ENCODE measurements around the gene SEMA5B. TPM values are rescaled to one million over a fixed set of nuclear protein-coding genes. Genes with fewer than 3 reads are reported as not detected.
A peak's percentile ranks its signal among the peaks of the same experiment; 100 is the strongest.

The SEMA5B gene
- total RNA-seq, 1 donor from 2014 or later, result not detected

- peak; percentile 64 for TF ChIP-seq CTCF (conservative IDR thresholded peaks at IDR 0.05; ENCODE audit: low read depth, low read length)
- H3K4me3 ChIP-seq (ENCODE audit: low read depth, low read length), result no peak overlapping the region
- no peak for DNase-seq (ENCODE audit: low read depth)
Observed at GRCh38 chr3:122941228-122942206, 86.0 kb downstream of the SEMA5B start.

- no peak for TF ChIP-seq CTCF (conservative IDR thresholded peaks at IDR 0.05; ENCODE audit: low read depth, low read length)
Observed at GRCh38 chr3:122940628-122941086, 86.9 kb downstream of the SEMA5B start.

GRCh38 chr3:122938783-122939425 lies 88.7 kb downstream of the SEMA5B start:
- TF ChIP-seq CTCF (conservative IDR thresholded peaks at IDR 0.05; ENCODE audit: low read depth, low read length), result no peak
- DNase-seq (ENCODE audit: low read depth), result no peak
- no peak overlapping the region for H3K4me3 ChIP-seq (ENCODE audit: low read depth, low read length)

More at GRCh38 chr3:122940628-122941086, 86.9 kb downstream of the SEMA5B start:
- no peak overlapping the region for H3K4me3 ChIP-seq (ENCODE audit: low read depth, low read length)
- DNase-seq (ENCODE audit: low read depth), result no peak

GRCh38 chr3:122937745-122938144 lies 89.8 kb downstream of the SEMA5B start:
- TF ChIP-seq CTCF (conservative IDR thresholded peaks at IDR 0.05; ENCODE audit: low read depth, low read length), result no peak
- DNase-seq (ENCODE audit: low read depth), result no peak
- H3K4me3 ChIP-seq (ENCODE audit: low read depth, low read length), result no peak overlapping the region

DNA sequence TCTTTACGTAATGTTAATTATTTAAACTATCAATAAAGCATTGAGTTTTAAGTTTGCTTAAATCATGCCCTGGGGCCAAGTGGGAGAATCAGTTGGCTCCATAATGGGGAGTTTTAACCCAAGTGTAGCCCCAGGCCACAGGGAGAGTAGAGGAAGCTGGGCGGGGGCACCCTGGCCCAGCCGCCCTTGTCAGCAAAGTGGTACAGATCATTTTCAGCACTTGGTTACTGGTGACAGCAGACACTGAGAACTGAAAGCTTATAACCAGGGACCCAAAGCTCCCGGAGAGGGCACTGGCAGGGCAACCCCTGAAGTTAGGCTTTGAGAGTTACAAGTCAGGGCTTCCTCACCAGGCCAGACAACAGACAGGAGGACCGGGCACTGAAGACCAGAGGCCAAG lies 90.6 kb downstream of the SEMA5B start:
- no peak overlapping the region for H3K4me3 ChIP-seq (ENCODE audit: low read depth, low read length)
- no peak for DNase-seq (ENCODE audit: low read depth)
- TF ChIP-seq CTCF (conservative IDR thresholded peaks at IDR 0.05; ENCODE audit: low read depth, low read length), result no peak

DNA sequence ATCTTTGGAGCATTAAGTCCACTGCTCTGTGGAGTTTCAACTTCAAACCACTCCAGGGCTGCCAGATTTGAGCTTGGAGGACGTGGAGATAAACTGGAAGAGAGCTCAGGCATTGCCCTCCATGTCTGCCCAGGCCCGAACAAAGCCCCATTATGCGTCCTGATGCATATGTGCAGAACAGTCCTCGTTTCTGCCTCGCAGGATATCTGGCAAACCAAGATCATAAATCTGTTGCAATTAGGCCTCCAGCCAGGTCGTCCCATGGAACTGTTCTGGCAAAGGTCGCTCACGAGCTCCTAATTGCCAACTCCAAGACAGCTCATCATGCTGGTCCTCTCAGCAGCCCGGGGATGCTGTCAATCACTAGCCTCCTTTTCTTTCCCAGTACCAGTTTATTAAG lies 91.2 kb downstream of the SEMA5B start:
- no peak for TF ChIP-seq CTCF (conservative IDR thresholded peaks at IDR 0.05; ENCODE audit: low read depth, low read length)
- H3K4me3 ChIP-seq (ENCODE audit: low read depth, low read length), result no peak overlapping the region
- DNase-seq (ENCODE audit: low read depth), result no peak

All from epithelial cell of proximal tubule (primary cell).